Measurements from ENCODE around the gene HOXC10. TPM values are rescaled to one million over a fixed set of nuclear protein-coding genes. Genes with fewer than 3 reads are reported as not detected.
A peak's percentile ranks its signal among the peaks of the same experiment; 100 is the strongest.

Gene HOXC10
- total RNA-seq, 1 experiment from 2014 or later = 154 TPM

GRCh38 chr12:53952871-53953734, 31.8 kb upstream of the HOXC10 start:
- Histone ChIP-seq H3K27ac (ENCODE audit: low read length) (peak overlapping the region; percentile 98), H3K4me1 (ENCODE audit: control insufficient read depth, insufficient read depth, low read length) (peaks cover 85% of the 10 kb centered on the region), H3K27me3 (ENCODE audit: control insufficient read depth, insufficient read depth, low read length) (no peaks in the 10 kb centered on the region), H3K4me3 (ENCODE audit: low read depth in 2 of 2, low read length in 2 of 2) (peak overlapping the region; percentile 26 to 53), H3K36me3 (ENCODE audit: control insufficient read depth, insufficient read depth, low read length) (no peaks in the 10 kb centered on the region), H3K9me3 (ENCODE audit: control insufficient read depth, insufficient read depth, low read depth, low read length) (no peaks in the 10 kb centered on the region)
- in situ Hi-C loops (cut with HindIII; ENCODE audit: low pct_unique_long_range_greater_than_20kb, low sequenced_read_pairs) (no loop called here), intact Hi-C loops (cut with micrococcal nuclease; ENCODE audit: unreplicated experiment) (no loop called here)
- DNase-seq (ENCODE audit: low read depth, low spot score) = no peak
- peak; percentile 64 for ATAC-seq
- TF ChIP-seq POLR2AphosphoS5 (IDR thresholded peaks at IDR 0.05; ENCODE audit: low read depth, low read length) = peak; percentile 44; the same call in 1 of the 2 replicates
- TF ChIP-seq REST (IDR thresholded peaks at IDR 0.05; ENCODE audit: insufficient read depth in 1 of 2, low read depth in 2 of 2, low read length in 1 of 2) = no peak
- TF ChIP-seq TCF7L2 (IDR thresholded peaks at IDR 0.05; ENCODE audit: low read depth, low read length) = 0 out of 2 replicates have a peak, but pooled peaks have one; percentile 62
- CTCF ChIA-PET = interaction anchor here (0.6 to 1.0 kb wide), 3 partner anchors 207 to 415 kb away, joined by 3 to 4 read pairs (median 3); no protein-coding TSS in a partner anchor
- POLR2A ChIA-PET = interaction anchor here (1.6 kb wide), 1 partner anchor 20 kb away, joined by 5 read pairs; the partner anchor contains the start of gene HOXC11
- BruUV-seq (replicated peaks) = no TSS peak

DNA sequence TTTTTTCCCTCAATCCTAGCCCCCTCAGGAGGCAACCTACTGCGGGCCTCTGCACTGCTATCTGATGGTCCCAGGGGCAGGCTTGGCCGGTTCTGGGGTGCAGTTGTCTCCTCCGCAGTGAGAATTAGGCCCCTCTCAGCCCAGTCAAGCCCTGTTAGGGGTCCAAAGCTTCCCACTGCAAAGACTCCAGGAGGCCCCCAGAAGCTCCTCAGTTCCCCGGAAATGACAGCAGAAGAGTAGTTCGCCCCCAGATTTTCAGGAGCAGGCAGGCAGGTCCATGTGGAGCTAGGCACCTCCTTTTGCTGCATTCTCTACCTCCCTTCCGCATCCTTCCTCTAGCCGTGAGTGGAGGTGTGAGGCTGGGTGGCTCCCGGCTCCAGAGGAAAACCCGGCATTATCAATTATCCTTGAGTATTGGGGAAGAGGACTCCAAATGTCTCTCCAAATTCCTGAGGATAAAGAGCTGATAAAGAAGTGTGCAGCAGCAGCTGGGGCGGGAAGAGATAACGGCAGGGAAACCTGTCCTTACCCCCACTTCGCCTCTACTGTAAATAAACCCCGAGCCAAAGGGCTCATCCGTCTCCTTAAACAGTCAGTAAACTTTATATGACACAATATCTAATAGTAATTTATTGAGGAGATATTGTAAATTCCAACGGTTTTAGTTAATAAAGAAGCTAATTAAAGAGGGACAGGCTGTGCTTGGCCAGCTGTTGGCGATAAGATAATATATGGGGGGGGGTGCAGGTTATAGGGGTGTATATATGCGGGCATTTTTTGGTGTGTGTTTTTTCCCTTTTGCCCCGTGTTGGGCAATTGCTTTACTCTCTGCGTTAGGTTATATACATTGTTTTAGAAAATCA, 30.9 kb upstream of the HOXC10 start:
- in situ Hi-C loops (cut with HindIII; ENCODE audit: low pct_unique_long_range_greater_than_20kb, low sequenced_read_pairs) (no loop called here), intact Hi-C loops (cut with micrococcal nuclease; ENCODE audit: unreplicated experiment) (no loop called here)
- TF ChIP-seq POLR2AphosphoS5 (IDR thresholded peaks at IDR 0.05; ENCODE audit: low read depth, low read length) (no peak), TCF7L2 (IDR thresholded peaks at IDR 0.05; ENCODE audit: low read depth, low read length) (no peak), REST (IDR thresholded peaks at IDR 0.05; ENCODE audit: insufficient read depth in 1 of 2, low read depth in 2 of 2, low read length in 1 of 2) (no peak), SIN3A (IDR thresholded peaks at IDR 0.05; ENCODE audit: borderline replicate concordance, insufficient read depth, low read depth, low read length) (no peak)
- TF ChIP-seq, protein P1, sequence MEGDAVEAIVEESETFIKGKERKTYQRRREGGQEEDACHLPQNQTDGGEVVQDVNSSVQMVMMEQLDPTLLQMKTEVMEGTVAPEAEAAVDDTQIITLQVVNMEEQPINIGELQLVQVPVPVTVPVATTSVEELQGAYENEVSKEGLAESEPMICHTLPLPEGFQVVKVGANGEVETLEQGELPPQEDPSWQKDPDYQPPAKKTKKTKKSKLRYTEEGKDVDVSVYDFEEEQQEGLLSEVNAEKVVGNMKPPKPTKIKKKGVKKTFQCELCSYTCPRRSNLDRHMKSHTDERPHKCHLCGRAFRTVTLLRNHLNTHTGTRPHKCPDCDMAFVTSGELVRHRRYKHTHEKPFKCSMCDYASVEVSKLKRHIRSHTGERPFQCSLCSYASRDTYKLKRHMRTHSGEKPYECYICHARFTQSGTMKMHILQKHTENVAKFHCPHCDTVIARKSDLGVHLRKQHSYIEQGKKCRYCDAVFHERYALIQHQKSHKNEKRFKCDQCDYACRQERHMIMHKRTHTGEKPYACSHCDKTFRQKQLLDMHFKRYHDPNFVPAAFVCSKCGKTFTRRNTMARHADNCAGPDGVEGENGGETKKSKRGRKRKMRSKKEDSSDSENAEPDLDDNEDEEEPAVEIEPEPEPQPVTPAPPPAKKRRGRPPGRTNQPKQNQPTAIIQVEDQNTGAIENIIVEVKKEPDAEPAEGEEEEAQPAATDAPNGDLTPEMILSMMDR (IDR thresholded peaks at IDR 0.05) = no peak
- POLR2A ChIA-PET = interaction anchor here (0.6 to 1.6 kb wide), 2 partner anchors 10 to 19 kb away, joined by 3 to 5 read pairs; partner anchors contain the start of gene HOXC11
- no peak for DNase-seq (ENCODE audit: low read depth, low spot score)
- Histone ChIP-seq H3K27ac (ENCODE audit: low read length) (peak overlapping the region; percentile 98), H3K27me3 (ENCODE audit: control insufficient read depth, insufficient read depth, low read length) (no peaks in the 10 kb centered on the region), H3K4me1 (ENCODE audit: control insufficient read depth, insufficient read depth, low read length) (peaks cover 81% of the 10 kb centered on the region), H3K9me3 (ENCODE audit: control insufficient read depth, insufficient read depth, low read depth, low read length) (no peaks in the 10 kb centered on the region), H3K36me3 (ENCODE audit: control insufficient read depth, insufficient read depth, low read length) (no peaks in the 10 kb centered on the region), H3K4me3 (ENCODE audit: low read depth in 2 of 2, low read length in 2 of 2) (peak overlapping the region in 1 of 2 experiments; percentile 26; a peak in 2 of 4 replicates)
- CTCF ChIA-PET = interaction anchor here (1.0 kb wide), 1 partner anchor 208 kb away, joined by 3 read pairs; no protein-coding TSS in a partner anchor
- no TSS peak for BruUV-seq (replicated peaks)
- no peak for ATAC-seq

All from Panc1 (cell line).